Stimulated activated CD4-positive, alpha-beta T cell treated with anti-CD3 and anti-CD28 coated beads, TNF-alpha, amount 100 ng/mL, for 48 hours (primary cell): ENCODE results near the gene TTLL4.

ENCODE experiments used
- DNase-seq, 3 donors: peaks; one replicate each; pipeline ENCODE4 v3.0.0-alpha.2; 2020; ENCODE audit warnings: low read depth in 3 of 3

The TTLL4 gene

DNA sequence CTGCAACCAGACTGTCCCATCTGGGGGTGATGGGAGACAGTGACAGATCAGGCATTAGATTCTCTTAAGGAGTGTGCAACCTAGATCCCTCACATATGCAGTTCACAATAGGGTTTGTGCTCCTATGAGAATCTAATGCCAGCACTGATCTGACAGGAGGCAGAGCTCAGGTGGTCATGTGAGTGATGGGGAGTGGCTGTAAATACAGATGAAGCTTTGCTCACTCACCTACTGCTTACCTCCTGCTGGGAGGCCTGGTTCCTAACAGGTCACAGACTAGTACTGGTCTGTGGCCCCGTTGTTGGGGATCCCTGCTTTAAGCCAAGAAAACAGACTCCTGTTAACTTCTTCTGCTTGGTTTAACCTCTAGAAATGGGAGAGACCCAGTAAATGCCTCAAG is 74.5 kb downstream of the TTLL4 start:
- no peak for DNase-seq

DNA sequence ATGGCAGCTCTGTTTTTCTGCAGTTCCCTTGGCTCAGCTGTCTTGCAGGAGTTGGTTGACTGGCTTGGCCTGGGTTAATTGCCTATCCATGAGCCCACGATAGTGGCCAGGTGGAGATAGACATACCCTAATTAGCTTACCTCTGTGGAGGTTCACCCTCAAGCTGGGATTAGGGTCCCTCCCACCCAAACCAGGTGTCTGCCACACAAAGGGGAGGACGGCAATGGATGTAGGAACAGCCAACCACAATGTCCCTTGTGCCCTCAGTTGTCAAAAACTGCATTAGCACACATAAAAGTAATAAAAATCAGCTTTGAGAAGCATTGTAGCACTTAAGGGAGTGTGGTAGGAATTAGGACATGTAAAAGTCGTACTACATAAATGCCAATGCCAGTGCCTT is 75.5 kb downstream of the TTLL4 start:
- no peak for DNase-seq

DNA sequence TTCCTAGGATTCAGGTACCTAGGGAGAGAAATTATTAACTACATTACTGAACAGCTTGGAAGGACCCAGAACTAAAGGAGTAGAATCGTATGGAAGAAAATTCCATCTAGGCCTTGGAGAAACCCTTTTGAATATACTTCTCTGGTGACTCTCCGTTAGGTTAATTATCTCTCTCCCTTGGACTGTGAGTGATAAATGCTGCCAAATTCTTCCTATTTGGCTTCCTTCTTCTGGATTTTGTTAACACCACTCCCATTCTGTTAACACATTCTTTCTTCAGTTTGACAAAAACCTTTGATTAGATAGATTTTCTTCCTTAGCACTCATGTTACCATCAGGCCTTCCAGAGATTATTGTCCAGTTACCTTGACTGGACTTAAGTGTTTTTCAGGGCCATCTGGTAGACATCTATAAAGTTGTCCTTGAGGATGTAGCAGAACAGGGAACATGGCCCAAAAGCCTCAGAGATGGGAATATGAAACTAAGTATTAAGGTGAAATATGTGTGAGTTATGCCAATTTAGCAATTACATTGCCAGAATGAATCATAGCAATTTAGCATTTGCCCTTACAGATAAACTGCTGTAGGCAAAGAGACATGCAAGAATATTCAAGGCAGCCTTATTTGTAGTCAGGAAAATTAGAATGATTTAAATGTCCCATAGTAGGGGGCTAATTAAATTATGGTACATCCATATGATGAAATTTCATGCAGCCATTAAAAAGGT is 78.1 kb downstream of the TTLL4 start:
- DNase-seq, result no peak

DNA sequence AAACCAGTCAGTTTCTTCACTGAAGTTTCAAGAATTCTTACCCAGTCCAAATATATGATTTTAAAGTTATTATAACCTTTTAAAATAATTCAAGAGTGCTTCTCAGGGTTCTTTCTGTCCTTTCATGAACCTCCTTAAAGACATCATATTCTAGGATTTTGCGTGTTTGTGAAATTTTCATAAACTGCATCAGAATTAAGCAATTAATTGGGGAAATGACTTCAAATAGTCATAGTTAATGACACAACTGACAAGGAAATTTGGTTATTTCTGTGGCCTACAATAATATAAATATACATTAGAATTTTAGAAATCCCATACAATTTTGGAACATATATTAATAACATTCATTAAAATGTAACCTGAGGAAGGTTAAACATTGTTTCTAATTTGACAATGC is 81.8 kb downstream of the TTLL4 start:
- no peak for DNase-seq

DNA sequence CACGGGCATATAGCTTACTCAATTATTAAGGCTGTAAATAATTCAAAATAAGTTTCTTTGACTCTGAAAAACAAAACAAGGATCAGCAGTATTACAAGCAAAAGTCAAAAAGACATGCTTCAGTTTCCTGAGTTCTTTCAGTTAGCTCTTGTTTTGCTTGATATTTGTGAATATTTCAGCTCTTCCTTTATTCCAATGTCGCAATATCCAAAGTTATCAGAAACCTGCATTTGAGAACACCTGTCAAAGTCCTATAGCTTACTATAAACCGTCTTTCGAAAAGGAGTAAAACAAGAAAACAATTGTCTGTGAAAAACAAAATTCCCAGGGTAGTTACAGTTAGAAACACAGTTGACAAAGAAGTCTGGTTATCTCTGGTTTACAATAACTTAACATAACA is 86.1 kb downstream of the TTLL4 start:
- DNase-seq, result no peak

DNA sequence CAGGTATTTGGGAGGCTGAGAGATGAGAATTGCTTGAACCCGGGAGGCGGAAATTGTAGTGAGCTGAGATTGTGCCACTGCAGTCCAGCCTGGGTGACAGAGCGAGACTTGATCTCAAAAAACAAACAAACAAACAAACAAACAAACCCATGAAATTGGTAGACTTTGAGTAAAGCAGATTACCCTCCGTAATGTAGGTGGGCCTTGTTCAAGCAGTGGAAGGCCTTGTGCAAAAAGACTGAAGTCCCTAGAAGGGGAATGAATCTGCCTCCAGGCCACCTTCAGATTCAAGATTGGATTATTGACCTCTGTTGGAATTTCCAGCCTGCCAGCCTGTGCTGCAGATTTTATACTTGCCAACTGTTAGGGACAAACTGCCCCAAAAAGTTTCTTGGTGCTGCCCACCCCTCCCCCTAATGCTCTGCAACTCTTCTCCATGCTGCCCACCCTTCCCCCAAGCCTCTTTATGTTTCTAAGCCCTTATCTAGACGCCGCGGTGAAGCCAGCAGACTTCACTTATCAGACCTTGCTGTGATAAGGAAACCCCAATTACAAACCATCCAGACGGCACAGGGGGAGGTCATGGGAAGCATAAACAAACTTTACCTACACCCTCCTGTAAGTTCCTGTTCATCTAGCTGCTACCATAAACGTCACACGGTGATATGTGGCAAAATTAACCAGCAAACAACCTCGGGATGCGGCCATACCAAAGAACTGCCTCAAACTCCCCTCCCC is 88.3 kb downstream of the TTLL4 start:
- no peak for DNase-seq

DNA sequence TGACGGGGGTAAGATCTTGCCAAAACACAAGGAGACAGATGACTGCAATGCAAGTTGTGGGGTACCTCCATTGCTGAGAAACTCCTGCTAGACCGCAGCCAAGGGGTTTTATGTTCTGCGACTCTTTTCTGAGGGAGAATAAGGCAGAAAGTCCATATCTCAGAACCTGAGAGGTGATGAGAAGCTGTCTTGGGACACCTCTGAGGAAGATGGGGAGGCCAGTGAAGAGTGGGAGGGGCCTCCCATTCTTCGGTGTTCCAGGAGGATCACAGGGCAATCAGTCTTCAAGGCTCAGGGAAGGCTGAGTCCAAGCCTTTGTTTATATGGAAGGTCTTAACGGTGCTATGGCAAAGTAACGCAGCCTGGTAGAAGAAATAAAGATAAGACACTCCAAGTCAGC is 89.4 kb downstream of the TTLL4 start:
- no peak for DNase-seq

DNA sequence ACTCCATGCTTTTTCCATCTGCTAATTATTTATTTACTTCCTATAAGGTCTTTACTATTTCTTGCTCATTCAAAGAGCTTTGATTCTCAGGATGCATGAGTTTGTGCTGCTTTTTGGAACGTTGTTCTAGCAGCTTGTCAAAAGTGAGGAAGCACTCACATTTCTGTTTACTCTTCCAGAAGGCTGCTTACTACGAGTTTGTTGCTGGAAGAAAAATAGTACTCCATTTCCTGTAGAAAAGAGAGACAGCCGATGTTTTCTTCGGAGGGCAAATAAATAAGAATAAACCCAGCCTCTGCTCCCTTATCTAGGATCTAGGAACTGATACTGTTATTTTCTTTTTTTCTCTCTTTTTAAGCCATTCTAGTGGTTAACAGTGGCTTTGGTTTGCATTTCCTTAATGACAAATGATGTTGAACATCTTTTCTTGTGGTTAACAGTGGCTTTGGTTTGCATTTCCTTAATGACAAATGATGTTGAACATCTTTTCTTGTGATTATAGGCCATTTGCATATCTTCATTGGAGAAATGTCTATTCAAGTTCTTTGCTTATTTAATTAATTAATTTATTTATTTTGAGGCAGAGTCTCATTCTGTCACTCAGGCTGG is 91.9 kb downstream of the TTLL4 start:
- no peak for DNase-seq

DNA sequence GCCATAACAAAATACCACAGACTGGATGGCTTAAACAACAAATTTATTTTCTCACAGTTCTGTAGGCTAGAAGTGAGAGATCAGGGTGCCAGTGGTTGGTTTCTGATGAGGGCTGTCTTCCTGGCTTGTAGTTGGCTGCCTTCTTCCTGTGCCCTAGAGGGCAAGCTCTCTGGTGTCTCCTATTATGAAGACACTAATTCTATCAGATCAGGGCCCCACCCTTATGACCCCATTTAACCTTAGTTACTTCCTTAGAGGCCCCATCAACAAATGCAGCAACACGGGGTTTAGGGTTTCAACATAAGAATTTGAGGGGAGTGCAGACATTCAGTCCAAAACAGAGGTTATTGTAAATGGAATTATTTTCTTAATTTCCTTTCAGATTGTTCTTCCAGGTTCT is 94.2 kb downstream of the TTLL4 start:
- DNase-seq, result no peak
